Measurements from ENCODE around the gene TEX19.

DNA sequence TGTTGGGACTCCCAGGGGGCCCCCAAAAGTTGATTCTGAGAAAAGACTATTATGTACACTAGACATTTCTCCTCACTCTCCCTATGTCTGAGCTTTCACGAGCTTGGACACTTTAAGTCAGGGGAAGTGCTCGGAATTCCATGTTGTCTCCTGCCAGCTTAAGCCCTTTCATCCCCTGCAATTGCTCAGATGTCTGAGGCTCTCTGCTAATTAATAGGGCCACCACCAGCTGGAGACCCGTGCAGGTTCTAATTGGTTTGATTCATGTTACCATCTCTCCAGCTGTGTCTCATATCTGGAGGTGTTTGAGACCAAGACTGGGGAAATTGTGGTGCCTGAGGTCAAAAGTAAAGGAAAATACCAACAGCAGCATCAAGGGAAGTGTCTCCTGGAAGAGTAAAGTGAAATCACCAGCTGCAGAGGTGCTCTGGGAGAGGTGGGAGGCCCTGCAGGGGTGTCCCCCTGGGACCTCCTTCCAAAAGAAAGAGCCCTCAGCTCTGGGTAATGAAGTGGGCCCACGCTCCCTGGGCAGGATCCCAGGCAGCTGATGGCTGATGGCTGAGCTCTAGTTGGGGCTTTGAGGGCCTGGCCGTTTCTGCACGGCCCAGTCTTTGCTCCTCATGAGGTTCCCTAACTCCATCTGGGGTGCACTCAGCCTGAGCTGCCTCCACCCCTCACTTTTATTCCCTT lies 6.7 kb downstream of the TEX19 start:
- TF ChIP-seq, protein P1, sequence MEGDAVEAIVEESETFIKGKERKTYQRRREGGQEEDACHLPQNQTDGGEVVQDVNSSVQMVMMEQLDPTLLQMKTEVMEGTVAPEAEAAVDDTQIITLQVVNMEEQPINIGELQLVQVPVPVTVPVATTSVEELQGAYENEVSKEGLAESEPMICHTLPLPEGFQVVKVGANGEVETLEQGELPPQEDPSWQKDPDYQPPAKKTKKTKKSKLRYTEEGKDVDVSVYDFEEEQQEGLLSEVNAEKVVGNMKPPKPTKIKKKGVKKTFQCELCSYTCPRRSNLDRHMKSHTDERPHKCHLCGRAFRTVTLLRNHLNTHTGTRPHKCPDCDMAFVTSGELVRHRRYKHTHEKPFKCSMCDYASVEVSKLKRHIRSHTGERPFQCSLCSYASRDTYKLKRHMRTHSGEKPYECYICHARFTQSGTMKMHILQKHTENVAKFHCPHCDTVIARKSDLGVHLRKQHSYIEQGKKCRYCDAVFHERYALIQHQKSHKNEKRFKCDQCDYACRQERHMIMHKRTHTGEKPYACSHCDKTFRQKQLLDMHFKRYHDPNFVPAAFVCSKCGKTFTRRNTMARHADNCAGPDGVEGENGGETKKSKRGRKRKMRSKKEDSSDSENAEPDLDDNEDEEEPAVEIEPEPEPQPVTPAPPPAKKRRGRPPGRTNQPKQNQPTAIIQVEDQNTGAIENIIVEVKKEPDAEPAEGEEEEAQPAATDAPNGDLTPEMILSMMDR (conservative IDR thresholded peaks at IDR 0.05) = no peak
- no peak for TF ChIP-seq EZH2 (IDR thresholded peaks at IDR 0.05; ENCODE audit: low read depth)
